ENCODE data around the gene RPTOR.

Gene RPTOR

GRCh38 chr17:80969030-80969673, 424.5 kb downstream of the RPTOR start:
- no peak for FAIRE-seq
- TF ChIP-seq, protein P1, sequence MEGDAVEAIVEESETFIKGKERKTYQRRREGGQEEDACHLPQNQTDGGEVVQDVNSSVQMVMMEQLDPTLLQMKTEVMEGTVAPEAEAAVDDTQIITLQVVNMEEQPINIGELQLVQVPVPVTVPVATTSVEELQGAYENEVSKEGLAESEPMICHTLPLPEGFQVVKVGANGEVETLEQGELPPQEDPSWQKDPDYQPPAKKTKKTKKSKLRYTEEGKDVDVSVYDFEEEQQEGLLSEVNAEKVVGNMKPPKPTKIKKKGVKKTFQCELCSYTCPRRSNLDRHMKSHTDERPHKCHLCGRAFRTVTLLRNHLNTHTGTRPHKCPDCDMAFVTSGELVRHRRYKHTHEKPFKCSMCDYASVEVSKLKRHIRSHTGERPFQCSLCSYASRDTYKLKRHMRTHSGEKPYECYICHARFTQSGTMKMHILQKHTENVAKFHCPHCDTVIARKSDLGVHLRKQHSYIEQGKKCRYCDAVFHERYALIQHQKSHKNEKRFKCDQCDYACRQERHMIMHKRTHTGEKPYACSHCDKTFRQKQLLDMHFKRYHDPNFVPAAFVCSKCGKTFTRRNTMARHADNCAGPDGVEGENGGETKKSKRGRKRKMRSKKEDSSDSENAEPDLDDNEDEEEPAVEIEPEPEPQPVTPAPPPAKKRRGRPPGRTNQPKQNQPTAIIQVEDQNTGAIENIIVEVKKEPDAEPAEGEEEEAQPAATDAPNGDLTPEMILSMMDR (IDR thresholded peaks at IDR 0.05; ENCODE audit: insufficient read depth, missing control alignments): no peak
- no peak for DNase-seq (ENCODE audit: insufficient read length, low spot score)

GRCh38 chr17:80969674-80970043, 425.0 kb downstream of the RPTOR start:
- DNase-seq (ENCODE audit: insufficient read length, low spot score): no peak
- TF ChIP-seq, protein P1 (IDR thresholded peaks at IDR 0.05; ENCODE audit: insufficient read depth, missing control alignments): no peak
- FAIRE-seq: no peak

DNA sequence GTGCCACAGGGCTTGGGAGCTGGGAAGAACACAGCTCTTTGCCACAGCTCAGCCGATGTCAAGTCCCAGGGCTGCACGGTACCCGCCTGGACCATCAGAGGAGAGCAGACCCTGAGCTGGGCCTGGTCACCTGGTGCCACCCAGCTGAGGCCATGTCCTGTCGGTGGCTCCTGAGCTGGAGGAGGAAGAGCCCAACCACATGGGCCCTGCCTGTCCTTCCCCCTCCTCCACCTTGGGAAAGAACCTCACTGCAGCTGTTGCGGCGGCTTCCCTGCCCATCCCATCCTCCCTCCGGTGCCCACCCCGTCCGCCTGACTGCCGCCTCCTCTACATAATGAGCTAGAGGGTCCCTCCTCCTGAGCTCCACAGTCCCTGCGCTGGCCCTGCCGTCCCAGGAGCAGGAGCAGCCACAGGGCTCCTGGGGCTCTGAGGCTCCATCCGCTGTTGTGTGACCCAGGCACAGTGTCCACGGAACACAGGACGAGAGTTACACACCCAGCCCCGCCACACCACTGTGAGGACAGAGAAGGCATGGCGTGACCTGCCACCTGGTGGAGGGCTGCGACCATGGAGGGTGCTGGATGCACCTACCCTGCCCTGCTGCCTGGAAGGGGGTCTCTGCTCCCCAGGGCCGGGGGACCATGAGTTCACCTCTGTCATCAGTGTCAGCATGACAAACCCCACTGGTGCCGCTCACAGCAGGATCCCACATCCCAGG, 425.6 kb downstream of the RPTOR start:
- FAIRE-seq: no peak
- peak; percentile 66 for DNase-seq (ENCODE audit: insufficient read length, low spot score)
- TF ChIP-seq, protein P1 (IDR thresholded peaks at IDR 0.05; ENCODE audit: insufficient read depth, missing control alignments): peak; percentile 57

DNA sequence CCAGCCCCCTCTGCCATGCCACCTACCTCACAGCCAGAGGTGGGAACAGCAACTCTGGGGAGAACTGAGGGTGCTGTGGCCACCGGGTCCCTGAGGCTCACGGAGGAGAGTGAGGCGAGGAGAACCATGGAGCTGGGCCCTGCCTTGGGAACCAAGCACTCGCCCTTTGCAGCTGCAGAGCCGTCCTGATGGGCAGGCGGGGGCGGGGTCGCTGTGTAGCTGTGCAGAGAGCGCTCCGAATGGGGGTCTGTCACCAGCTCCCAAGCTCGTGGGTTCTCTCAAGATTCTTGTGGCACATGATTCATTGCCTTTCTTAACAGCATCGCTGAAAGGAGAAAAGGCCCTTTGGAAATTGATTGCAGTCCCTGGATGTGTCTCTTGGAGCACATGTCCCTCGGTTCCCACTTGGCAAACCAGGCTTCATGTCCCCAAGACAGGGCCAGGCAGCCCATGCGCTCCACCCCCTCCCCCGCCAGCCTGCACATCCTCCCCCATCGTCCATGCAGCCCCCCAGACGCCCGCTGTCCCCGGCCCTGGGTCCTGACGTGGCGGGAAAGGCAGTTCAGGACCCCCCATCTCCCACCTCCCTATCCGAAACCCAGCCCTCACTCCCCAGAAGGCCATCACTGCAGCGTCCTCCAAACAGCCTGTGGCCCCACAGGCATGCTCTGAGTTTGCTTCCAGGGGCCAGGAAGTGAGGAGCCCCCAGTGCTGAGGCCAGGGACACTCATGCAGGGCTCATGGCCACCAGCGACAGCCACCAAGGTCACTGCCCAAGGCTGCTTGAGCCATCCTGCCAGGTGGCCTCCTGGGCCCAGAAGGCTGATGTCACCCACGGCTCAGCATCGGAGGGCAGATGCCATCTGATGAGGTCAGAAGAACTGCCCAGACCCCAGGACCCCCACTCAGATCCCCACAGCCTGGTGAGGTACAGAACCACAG, 426.4 kb downstream of the RPTOR start:
- TF ChIP-seq, protein P1 (IDR thresholded peaks at IDR 0.05; ENCODE audit: insufficient read depth, missing control alignments): no peak
- DNase-seq (ENCODE audit: insufficient read length, low spot score) (no peak), FAIRE-seq (no peak)

- TF ChIP-seq, protein P1 (IDR thresholded peaks at IDR 0.05; ENCODE audit: insufficient read depth, missing control alignments): no peak
- no peak for DNase-seq (ENCODE audit: insufficient read length, low spot score)
- FAIRE-seq: no peak
These were observed 427.2 kb downstream of the RPTOR start for GRCh38 chr17:80971704-80972304.

GRCh38 chr17:80976701-80977100, 432.1 kb downstream of the RPTOR start:
- no peak for DNase-seq (ENCODE audit: insufficient read length, low spot score)
- FAIRE-seq: no peak
- TF ChIP-seq, protein P1 (IDR thresholded peaks at IDR 0.05; ENCODE audit: insufficient read depth, missing control alignments): no peak
